PC-9 (cell line): ENCODE measurements around the gene LRRC8D. TPM values are rescaled to one million over a fixed set of nuclear protein-coding genes. Genes with fewer than 3 reads are reported as not detected.

Experiments
- BruUV-seq: library from RNA; stranded (reverse); fragments of 400-500 nt; replicated peaks from 2 replicates; lab custom pipeline; 2021; lab: Mats Ljungman, UMichigan
- CTCF ChIA-PET: fragments of 300-600 bp; sonication (Branson Sonifier 250); formaldehyde crosslinking; loops from one replicate; lab custom pipeline; 2022; ENCODE audit warnings: antibody characterized with exemption; lab: Charles Lee
- POLR2A ChIA-PET: fragments of 300-600 bp; sonication (Branson Sonifier 250); formaldehyde crosslinking; loops from one replicate; lab custom pipeline; 2022; ENCODE audit warnings: antibody characterized with exemption; ENCODE audit not compliant: unreplicated experiment; lab: Charles Lee
- DNase-seq, 2 experiments: peaks; one replicate each; pipeline versions ENCODE4 v3.0.0 to v3.0.0-alpha.2; 2015 to 2022; ENCODE audit warnings: mixed read lengths in 1 of 2
- H2AFZ ChIP-seq: fragments of 200-600 bp; sonication (generic); 2 replicates; pipeline ENCODE4 v1.8.1; 2017; ENCODE audit warnings: antibody characterized with exemption
- H3F3A ChIP-seq: fragments of 200-600 bp; sonication (generic); 2 replicates; pipeline ENCODE4 v1.8.1; 2017; ENCODE audit warnings: antibody characterized with exemption, mild to moderate bottlenecking, low read depth; ENCODE audit not compliant: insufficient read depth
- H3K27ac ChIP-seq: fragments of 200-600 bp; sonication (generic); 2 replicates; pipeline ENCODE4 v1.6.1; 2016; ENCODE audit warnings: mixed run types
- H3K27me3 ChIP-seq: fragments of 200-600 bp; sonication (generic); 2 replicates; pipeline ENCODE4 v1.6.1; 2016; ENCODE audit warnings: low read depth, mixed run types; ENCODE audit not compliant: insufficient read depth
- H3K36me3 ChIP-seq: fragments of 200-600 bp; sonication (generic); 2 replicates; pipeline ENCODE4 v1.6.1; 2016; ENCODE audit warnings: low read depth, mixed run types
- H3K4me1 ChIP-seq: fragments of 200-600 bp; sonication (generic); replicated peaks from 2 replicates; pipeline ENCODE4 v1.6.1; 2016; ENCODE audit warnings: mixed run types; ENCODE audit not compliant: insufficient read depth
- H3K4me2 ChIP-seq: fragments of 200-600 bp; sonication (generic); 2 replicates; pipeline ENCODE4 v1.6.1; 2017; ENCODE audit warnings: mixed run types
- H3K4me3 ChIP-seq: fragments of 200-600 bp; sonication (generic); 2 replicates; pipeline ENCODE4 v1.6.1; 2016; ENCODE audit warnings: mixed run types
- H3K79me2 ChIP-seq: fragments of 200-600 bp; sonication (generic); 2 replicates; pipeline ENCODE4 v1.6.1; 2017; ENCODE audit warnings: low read depth, mixed run types
- H3K9me2 ChIP-seq: fragments of 200-600 bp; sonication (generic); 2 replicates; pipeline ENCODE4 v1.8.1; 2017; ENCODE audit warnings: mild to moderate bottlenecking; ENCODE audit not compliant: insufficient read depth
- H3K9me3 ChIP-seq: fragments of 200-600 bp; sonication (generic); 2 replicates; pipeline ENCODE4 v1.8.1; 2016; ENCODE audit warnings: low read depth; ENCODE audit not compliant: insufficient read depth
- H4K20me1 ChIP-seq: fragments of 200-600 bp; sonication (generic); 2 replicates; pipeline ENCODE4 v1.8.1; 2017; ENCODE audit not compliant: insufficient read depth
- CTCF ChIP-seq: fragments of 200-600 bp; sonication (generic); conservative IDR thresholded peaks from 2 replicates; pipeline ENCODE4 v1.6.1; 2017; ENCODE audit warnings: mixed run types, antibody characterized with exemption, mild to moderate bottlenecking, moderate library complexity
- EZH2 ChIP-seq: fragments of 200-600 bp; sonication (generic); IDR thresholded peaks from 2 replicates; pipeline ENCODE4 v1.8.0; 2017; ENCODE audit warnings: antibody characterized with exemption, low read depth
- intact Hi-C: fragments of 100-400 bp; cut with micrococcal nuclease; formaldehyde crosslinking; loops from one replicate; pipeline ENCODE4 v1.10.0; 2022; ENCODE audit not compliant: unreplicated experiment
- total RNA-seq: library from RNA; stranded (reverse); gene quantifications from 2 replicates; pipeline ENCODE4 v1.2.3, GENCODE V29; 2021

The LRRC8D gene
- total RNA-seq, 1 experiment from 2014 or later: 75.9 TPM

DNA sequence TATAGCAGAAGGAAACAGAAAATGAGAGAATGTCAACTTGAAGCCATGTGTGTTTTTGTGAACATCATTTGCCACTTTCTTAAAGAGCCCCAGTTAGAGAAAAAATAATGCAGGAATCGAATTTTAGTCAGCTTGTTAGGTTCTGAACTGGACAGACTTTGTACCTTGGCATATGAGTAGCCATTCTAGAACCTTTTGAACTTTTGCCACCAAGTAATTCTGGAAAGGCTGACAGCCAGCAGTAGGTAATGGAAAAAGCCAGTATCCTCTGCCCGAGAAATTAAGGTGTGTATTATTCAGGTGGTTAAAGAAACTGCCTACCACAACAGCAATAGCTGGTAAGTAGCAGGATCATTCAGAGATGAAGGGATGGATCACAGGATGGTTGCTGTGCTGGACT is 20.7 kb downstream of the LRRC8D start:
- H3K9me2 ChIP-seq: no peaks in the 10 kb centered on the region
- TF ChIP-seq EZH2 (no peak), CTCF (no peak)
- CTCF ChIA-PET: interaction anchor here (0.7 kb wide), 1 partner anchor 112 kb away, joined by 4 read pairs; no protein-coding TSS in a partner anchor
- H3K79me2 ChIP-seq: peaks cover 81% of the 10 kb centered on the region
- H3K27me3 ChIP-seq: no peaks in the 10 kb centered on the region
- no peak for DNase-seq
- peaks cover 37% of the 10 kb centered on the region for H3K4me1 ChIP-seq
- BruUV-seq: no TSS peak
- no peaks in the 10 kb centered on the region for H4K20me1 ChIP-seq
- no peaks in the 10 kb centered on the region for H3K9me3 ChIP-seq
- intact Hi-C loops: no loop called here
- peaks cover 14% of the 10 kb centered on the region; the same call in 1 of the 2 replicates for H3F3A ChIP-seq
- no peak overlapping the region for H3K4me2 ChIP-seq
- no peak overlapping the region for H3K4me3 ChIP-seq
- POLR2A ChIA-PET: no interaction called here
- H2AFZ ChIP-seq: no peak overlapping the region
- H3K27ac ChIP-seq: peak overlapping the region; percentile 17; the same call in 1 of the 2 replicates
- peaks cover 24% of the 10 kb centered on the region for H3K36me3 ChIP-seq

- no TSS peak for BruUV-seq
- POLR2A ChIA-PET: interaction anchor here (0.6 to 0.7 kb wide), 4 partner anchors 11 to 135 kb away, joined by 4 to 10 read pairs (median 4); no protein-coding TSS in a partner anchor
Observed at GRCh38 chr1:89842567-89843272, 21.9 kb downstream of the LRRC8D start.

More at GRCh38 chr1:89842567-89843272, 21.9 kb downstream of the LRRC8D start:
- no peaks in the 10 kb centered on the region for H3K9me3 ChIP-seq
- H3K27ac ChIP-seq: peak overlapping the region; percentile 60
- peaks cover 34% of the 10 kb centered on the region for H3K36me3 ChIP-seq
- H4K20me1 ChIP-seq: no peaks in the 10 kb centered on the region
- peak overlapping the region; percentile 78 for H3K4me3 ChIP-seq
- H3K4me1 ChIP-seq: peaks cover 45% of the 10 kb centered on the region
- H3K9me2 ChIP-seq: no peaks in the 10 kb centered on the region
- intact Hi-C loops: loop anchor here (1.0 to 2.0 kb wide), 5 partner anchors 34 to 145 kb away; no protein-coding TSS in a partner anchor
- peak in 1 of 2 experiments; percentile 62 for DNase-seq
- peaks cover 81% of the 10 kb centered on the region for H3K79me2 ChIP-seq
- H2AFZ ChIP-seq: peak overlapping the region; percentile 89
- CTCF ChIA-PET: interaction anchor here (0.6 to 0.9 kb wide), 5 partner anchors 17 to 146 kb away, joined by 3 to 8 read pairs (median 4); no protein-coding TSS in a partner anchor
- peaks cover 14% of the 10 kb centered on the region; the same call in 1 of the 2 replicates for H3F3A ChIP-seq
- no peak for TF ChIP-seq CTCF
- no peak for TF ChIP-seq EZH2
- no peaks in the 10 kb centered on the region for H3K27me3 ChIP-seq
- H3K4me2 ChIP-seq: peak overlapping the region; percentile 92
